GM23248 (cell line): ENCODE data around the gene TMEM132C. TPM values are rescaled to one million over a fixed set of nuclear protein-coding genes. Genes with fewer than 3 reads are reported as not detected.

Experiments
- DNase-seq: peaks from one replicate; pipeline ENCODE4 v3.0.0-alpha.2; 2015
- H2AFZ ChIP-seq: fragments of 200-600 bp; sonication (generic); 2 replicates; pipeline ENCODE4 v1.6.1; 2016; ENCODE audit warnings: antibody characterized with exemption
- H3F3A ChIP-seq: fragments of 200-600 bp; sonication (generic); 2 replicates; pipeline ENCODE4 v1.6.1; 2016; ENCODE audit warnings: mild to moderate bottlenecking, antibody characterized with exemption, mixed run types; ENCODE audit not compliant: insufficient read depth
- H3K27ac ChIP-seq: fragments of 200-600 bp; sonication (generic); 2 replicates; pipeline ENCODE4 v1.5.1; 2016; ENCODE audit warnings: mild to moderate bottlenecking
- H3K27me3 ChIP-seq: fragments of 200-600 bp; sonication (generic); replicated peaks from 2 replicates; pipeline ENCODE4 v1.6.1; 2016; ENCODE audit warnings: mild to moderate bottlenecking; ENCODE audit not compliant: insufficient read depth
- H3K36me3 ChIP-seq: fragments of 200-600 bp; sonication (generic); 2 replicates; pipeline ENCODE4 v1.6.1; 2016; ENCODE audit warnings: low read depth, mild to moderate bottlenecking
- H3K4me1 ChIP-seq: fragments of 200-600 bp; sonication (generic); 2 replicates; pipeline ENCODE4 v1.6.1; 2016; ENCODE audit warnings: mild to moderate bottlenecking; ENCODE audit not compliant: insufficient read depth
- H3K4me2 ChIP-seq: fragments of 200-600 bp; sonication (generic); one replicate; pipeline ENCODE4 v1.6.1; 2016; ENCODE audit warnings: mild to moderate bottlenecking; ENCODE audit not compliant: unreplicated experiment
- H3K4me3 ChIP-seq: fragments of 200-600 bp; sonication (generic); 2 replicates; pipeline ENCODE4 v1.5.1; 2016; ENCODE audit warnings: mild to moderate bottlenecking
- H3K79me2 ChIP-seq: fragments of 200-600 bp; sonication (generic); 2 replicates; pipeline ENCODE4 v1.6.1; 2016; ENCODE audit warnings: mild to moderate bottlenecking; ENCODE audit not compliant: insufficient read depth
- H3K9ac ChIP-seq: fragments of 200-600 bp; sonication (generic); 2 replicates; pipeline ENCODE4 v1.6.1; 2016; ENCODE audit warnings: mild to moderate bottlenecking
- H3K9me2 ChIP-seq: fragments of 200-600 bp; sonication (generic); 2 replicates; pipeline ENCODE4 v1.6.1; 2016; ENCODE audit warnings: mixed run types, mild to moderate bottlenecking, moderate library complexity; ENCODE audit not compliant: insufficient read depth
- H3K9me3 ChIP-seq: fragments of 200-600 bp; sonication (generic); one replicate; pipeline ENCODE4 v1.6.1; 2017; ENCODE audit warnings: low read depth
- H4K20me1 ChIP-seq: fragments of 200-600 bp; sonication (generic); 2 replicates; pipeline ENCODE4 v1.6.0; 2016; ENCODE audit not compliant: insufficient read depth
- EZH2 ChIP-seq: fragments of 200-600 bp; sonication (generic); IDR thresholded peaks from 2 replicates; pipeline ENCODE4 v1.6.1; 2018; ENCODE audit warnings: antibody characterized with exemption, mild to moderate bottlenecking; ENCODE audit not compliant: insufficient read depth, poor library complexity, severe bottlenecking
- EZH2phosphoT487 ChIP-seq: fragments of 200-600 bp; sonication (generic); IDR thresholded peaks from 2 replicates; pipeline ENCODE4 v1.6.1; 2018; ENCODE audit warnings: antibody characterized with exemption, moderate library complexity, mild to moderate bottlenecking, low read depth; ENCODE audit not compliant: insufficient read depth
- WGBS, 2 experiments: methylation state at CpG; one replicate each; pipeline ENCODE4 v1.1.6; 2015 to 2017; ENCODE audit warnings: low lambda C conversion rate in 2 of 2, low coverage in 1 of 2; ENCODE audit errors: missing lambda C conversion rate in 2 of 2; 5-methylcytosine and 5-hydroxymethylcytosine counted together
- in situ Hi-C: fragments of 300-500 bp; cut with MboI; formaldehyde crosslinking; loops from 2 replicates; pipeline ENCODE4 v1.15.0; 2020
- polyA plus RNA-seq: library from polyadenylated mRNA; unstranded; fragments of >200 nt; fragmentation: Nextera tagmentation; extraction: Ambion mirVana; gene quantifications from 2 replicates; pipeline ENCODE4 v1.2.1, GENCODE V29; 2016
- total RNA-seq: library from RNA; depleted of rRNA; stranded (reverse); fragments of >200 nt; shearing (Covaris generic); gene quantifications from 2 replicates; pipeline ENCODE4 v1.2.3, GENCODE V29; 2014

The TMEM132C gene
- total and polyA plus RNA-seq, 2 experiments from 2014 or later, result not detected

- H3K9me3 ChIP-seq, result no peaks in the 10 kb centered on the region
- TF ChIP-seq EZH2phosphoT487, result no peak
- no peak for TF ChIP-seq EZH2
- in situ Hi-C loops, result no loop called here
- no peaks in the 10 kb centered on the region for H3F3A ChIP-seq
- no peaks in the 10 kb centered on the region for H3K79me2 ChIP-seq
- no peak overlapping the region for H3K4me3 ChIP-seq
- H3K36me3 ChIP-seq, result no peaks in the 10 kb centered on the region
- no peak overlapping the region for H3K4me2 ChIP-seq
- no peaks in the 10 kb centered on the region for H3K9me2 ChIP-seq
- no peaks in the 10 kb centered on the region for H4K20me1 ChIP-seq
- no peak overlapping the region for H3K27ac ChIP-seq
- WGBS, 2 experiments, result 35 to 39% methylated on average over 11 of the region's 11 CpGs
- no peak overlapping the region for H3K9ac ChIP-seq
- H3K27me3 ChIP-seq, result no peaks in the 10 kb centered on the region
- no peak for DNase-seq
- H2AFZ ChIP-seq, result no peak overlapping the region
- no peaks in the 10 kb centered on the region for H3K4me1 ChIP-seq
Observed at GRCh38 chr12:128745772-128746689, 479.1 kb downstream of the TMEM132C start.

- H3K9me2 ChIP-seq, result no peaks in the 10 kb centered on the region
- 37 to 48% methylated on average over 12 to 13 of the region's 13 CpGs for WGBS, 2 experiments
- H3K9me3 ChIP-seq, result no peaks in the 10 kb centered on the region
- H3K79me2 ChIP-seq, result no peaks in the 10 kb centered on the region
- no peak overlapping the region for H3K9ac ChIP-seq
- H3K4me3 ChIP-seq, result no peak overlapping the region
- in situ Hi-C loops, result no loop called here
- H3K27ac ChIP-seq, result no peak overlapping the region
- no peak overlapping the region for H2AFZ ChIP-seq
- H3K27me3 ChIP-seq, result no peaks in the 10 kb centered on the region
- TF ChIP-seq EZH2 (no peak), EZH2phosphoT487 (no peak)
- H3K4me1 ChIP-seq, result no peaks in the 10 kb centered on the region
- no peaks in the 10 kb centered on the region for H3F3A ChIP-seq
- no peak overlapping the region for H3K4me2 ChIP-seq
- no peaks in the 10 kb centered on the region for H4K20me1 ChIP-seq
- H3K36me3 ChIP-seq, result no peaks in the 10 kb centered on the region
- no peak for DNase-seq
Observed at GRCh38 chr12:128747441-128747840, 480.5 kb downstream of the TMEM132C start.

GRCh38 chr12:128752386-128752785 lies 485.4 kb downstream of the TMEM132C start:
- no peak overlapping the region for H3K27ac ChIP-seq
- in situ Hi-C loops, result no loop called here
- no peaks in the 10 kb centered on the region for H3K36me3 ChIP-seq
- H3K9me3 ChIP-seq, result no peaks in the 10 kb centered on the region
- no peak for DNase-seq
- H3K27me3 ChIP-seq, result no peaks in the 10 kb centered on the region
- no peak overlapping the region for H3K9ac ChIP-seq
- H3K9me2 ChIP-seq, result no peaks in the 10 kb centered on the region
- 40 to 50% methylated on average over 5 of the region's 5 CpGs for WGBS, 2 experiments
- no peaks in the 10 kb centered on the region for H4K20me1 ChIP-seq
- no peak for TF ChIP-seq EZH2
- TF ChIP-seq EZH2phosphoT487, result no peak
- H3F3A ChIP-seq, result no peaks in the 10 kb centered on the region
- H3K4me3 ChIP-seq, result no peak overlapping the region
- H3K4me2 ChIP-seq, result no peak overlapping the region
- H2AFZ ChIP-seq, result no peak overlapping the region
- no peaks in the 10 kb centered on the region for H3K4me1 ChIP-seq
- no peaks in the 10 kb centered on the region for H3K79me2 ChIP-seq

- H3K4me3 ChIP-seq, result no peak overlapping the region
- H4K20me1 ChIP-seq, result no peaks in the 10 kb centered on the region
- H3K9ac ChIP-seq, result no peak overlapping the region
- DNase-seq, result no peak
- in situ Hi-C loops, result no loop called here
- TF ChIP-seq EZH2phosphoT487, result no peak
- TF ChIP-seq EZH2, result no peak
- no peak overlapping the region for H2AFZ ChIP-seq
- no peaks in the 10 kb centered on the region for H3K79me2 ChIP-seq
- H3K9me2 ChIP-seq, result no peaks in the 10 kb centered on the region
- H3K4me2 ChIP-seq, result no peak overlapping the region
- no peaks in the 10 kb centered on the region for H3K36me3 ChIP-seq
- H3K27me3 ChIP-seq, result no peaks in the 10 kb centered on the region
- no peak overlapping the region for H3K27ac ChIP-seq
- no peaks in the 10 kb centered on the region for H3K4me1 ChIP-seq
- no peaks in the 10 kb centered on the region for H3F3A ChIP-seq
- 10% methylated on average over 4 of the region's 4 CpGs for WGBS, 2 experiments
- H3K9me3 ChIP-seq, result no peaks in the 10 kb centered on the region
Observed at GRCh38 chr12:128753438-128753837, 486.5 kb downstream of the TMEM132C start.
